A549 (cell line): Measurements from ENCODE around the gene PLEKHG4B.

ENCODE experiments used
- CTCF ChIP-seq: fragments of >200 bp; sonication (Bioruptor Twin); formaldehyde crosslinking; IDR thresholded peaks from 3 replicates; pipeline ENCODE4 v1.5.1; 2016
- ELK1 ChIP-seq: fragments of 150-350 bp; IDR thresholded peaks from 2 replicates; pipeline ENCODE4 v1.6.1; 2014; ENCODE audit warnings: low read depth, mild to moderate bottlenecking, low read length
- ESRRA ChIP-seq: fragments of 150-350 bp; IDR thresholded peaks from 2 replicates; pipeline ENCODE4 v1.6.1; 2014; ENCODE audit warnings: mild to moderate bottlenecking, low read length, borderline replicate concordance
- POLR2A ChIP-seq: IDR thresholded peaks from 2 replicates; pipeline ENCODE4 v1.6.1; 2012; ENCODE audit warnings: mild to moderate bottlenecking, low read length
- RFX5 ChIP-seq: fragments of 450-650 bp; IDR thresholded peaks from 2 replicates; pipeline ENCODE4 v1.7.1; 2014; ENCODE audit warnings: antibody characterized with exemption, mild to moderate bottlenecking, moderate library complexity

DNA sequence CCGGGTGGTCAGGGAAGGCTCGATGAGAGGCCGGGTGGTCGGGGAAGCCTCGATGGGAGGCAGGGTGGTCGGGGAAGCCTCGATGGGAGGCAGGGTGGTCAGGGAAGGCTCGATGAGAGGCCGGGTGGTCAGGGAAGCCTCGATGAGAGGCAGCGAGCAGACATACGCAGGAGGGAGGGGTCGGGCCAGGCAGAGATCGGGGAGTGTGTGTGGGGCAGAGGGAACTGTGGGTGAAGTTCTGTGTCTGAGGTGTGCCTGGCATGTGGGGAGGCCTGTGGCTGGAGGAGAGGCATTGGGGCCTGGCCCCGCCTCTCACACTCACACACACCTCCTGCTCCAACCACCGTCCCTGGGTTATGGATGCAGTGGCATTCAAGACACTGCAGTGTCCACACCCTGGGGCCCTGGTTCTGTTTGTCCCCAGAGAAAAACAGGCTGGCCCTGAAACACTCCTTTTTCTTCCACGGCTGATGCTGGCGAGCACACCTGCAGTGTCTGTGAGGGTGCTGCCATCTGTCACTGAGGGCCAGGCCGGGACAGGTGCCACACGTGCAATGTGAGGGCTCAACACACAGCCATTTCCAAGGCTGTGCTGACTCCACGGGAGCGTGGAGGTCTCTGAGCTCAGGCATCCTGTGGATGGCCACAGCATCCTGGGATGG, 6.5 kb upstream of the PLEKHG4B start:
- TF ChIP-seq CTCF (no peak), ELK1 (no peak), RFX5 (no peak), POLR2A (no peak), ESRRA (no peak)
